Fibroblast of lung (primary cell): ENCODE results near the gene CORO2B.

Experiments
- EZH2 ChIP-seq: IDR thresholded peaks from 2 replicates; pipeline ENCODE4 v1.5.1; 2012; ENCODE audit warnings: low read length, control low read depth, mild to moderate bottlenecking; ENCODE audit errors: missing control alignments
- TF ChIP-seq, protein P1 (sequence below), 2 donors: IDR thresholded peaks in 1 of 2; conservative IDR thresholded peaks in 1 of 2; 1 replicate in 1 of 2; 2 replicates in 1 of 2; pipeline ENCODE4 v1.5.1; 2011 to 2012; ENCODE audit warnings: low read length in 2 of 2, control low read depth in 1 of 2, inconsistent platforms in 1 of 2, low read depth in 1 of 2, mild to moderate bottlenecking in 1 of 2

DNA sequence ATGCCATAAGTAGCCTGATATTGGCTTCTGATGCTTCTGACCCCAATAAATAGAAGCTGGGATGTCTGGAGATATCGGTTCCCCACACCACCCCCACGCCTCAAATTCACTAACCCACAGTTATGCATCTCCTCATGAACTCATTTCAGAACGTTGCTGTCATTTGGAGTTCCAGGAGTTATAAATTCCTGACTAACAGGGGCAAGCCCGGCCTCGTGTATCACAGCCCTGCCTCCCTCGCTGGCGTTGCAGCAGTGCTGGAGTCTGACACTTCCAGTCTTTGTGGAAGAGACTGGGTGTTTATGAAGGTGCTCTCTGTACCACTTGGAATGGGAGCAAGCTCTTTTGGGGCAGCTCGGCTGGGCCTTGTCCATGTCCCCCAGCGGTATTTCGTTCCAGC is 140.9 kb downstream of the CORO2B start:
- TF ChIP-seq, protein P1, sequence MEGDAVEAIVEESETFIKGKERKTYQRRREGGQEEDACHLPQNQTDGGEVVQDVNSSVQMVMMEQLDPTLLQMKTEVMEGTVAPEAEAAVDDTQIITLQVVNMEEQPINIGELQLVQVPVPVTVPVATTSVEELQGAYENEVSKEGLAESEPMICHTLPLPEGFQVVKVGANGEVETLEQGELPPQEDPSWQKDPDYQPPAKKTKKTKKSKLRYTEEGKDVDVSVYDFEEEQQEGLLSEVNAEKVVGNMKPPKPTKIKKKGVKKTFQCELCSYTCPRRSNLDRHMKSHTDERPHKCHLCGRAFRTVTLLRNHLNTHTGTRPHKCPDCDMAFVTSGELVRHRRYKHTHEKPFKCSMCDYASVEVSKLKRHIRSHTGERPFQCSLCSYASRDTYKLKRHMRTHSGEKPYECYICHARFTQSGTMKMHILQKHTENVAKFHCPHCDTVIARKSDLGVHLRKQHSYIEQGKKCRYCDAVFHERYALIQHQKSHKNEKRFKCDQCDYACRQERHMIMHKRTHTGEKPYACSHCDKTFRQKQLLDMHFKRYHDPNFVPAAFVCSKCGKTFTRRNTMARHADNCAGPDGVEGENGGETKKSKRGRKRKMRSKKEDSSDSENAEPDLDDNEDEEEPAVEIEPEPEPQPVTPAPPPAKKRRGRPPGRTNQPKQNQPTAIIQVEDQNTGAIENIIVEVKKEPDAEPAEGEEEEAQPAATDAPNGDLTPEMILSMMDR (conservative IDR thresholded peaks at IDR 0.05 in 1 of 2, IDR thresholded peaks at IDR 0.05 in 1 of 2; ENCODE audit: low read depth in 1 of 2, low read length in 2 of 2): no peak
- TF ChIP-seq EZH2: no peak
